Effector memory CD4-positive, alpha-beta T cell (primary cell): ENCODE measurements around the gene LCORL.

Experiments used
- DNase-seq, 3 donors: peaks; one replicate each; pipeline ENCODE4 v3.0.0-alpha.2; 2020
- H3K27ac ChIP-seq: 2 replicates; pipeline ENCODE4 v1.7.0; 2013; ENCODE audit warnings: mild to moderate bottlenecking, low read length, moderate library complexity; ENCODE audit not compliant: insufficient read depth, poor library complexity, severe bottlenecking
- H3K27me3 ChIP-seq: replicated peaks from 2 replicates; pipeline ENCODE4 v1.7.0; 2013; ENCODE audit warnings: mild to moderate bottlenecking, low read length; ENCODE audit not compliant: insufficient read depth, control insufficient read depth, poor library complexity, severe bottlenecking
- H3K36me3 ChIP-seq: 2 replicates; pipeline ENCODE4 v1.7.0; 2013; ENCODE audit warnings: mild to moderate bottlenecking, low read length, moderate library complexity; ENCODE audit not compliant: control insufficient read depth, insufficient read depth
- H3K4me1 ChIP-seq: 2 replicates; pipeline ENCODE4 v1.7.0; 2013; ENCODE audit warnings: low read length, mild to moderate bottlenecking; ENCODE audit not compliant: control insufficient read depth, insufficient read depth, poor library complexity, severe bottlenecking
- H3K4me3 ChIP-seq: 2 replicates; pipeline ENCODE4 v1.7.0; 2013; ENCODE audit warnings: low read length, low read depth, mild to moderate bottlenecking; ENCODE audit not compliant: insufficient read depth, poor library complexity, severe bottlenecking
- H3K9me3 ChIP-seq: 2 replicates; pipeline ENCODE4 v1.7.0; 2013; ENCODE audit warnings: mild to moderate bottlenecking, low read length, moderate library complexity; ENCODE audit not compliant: control insufficient read depth

LCORL gene

DNA sequence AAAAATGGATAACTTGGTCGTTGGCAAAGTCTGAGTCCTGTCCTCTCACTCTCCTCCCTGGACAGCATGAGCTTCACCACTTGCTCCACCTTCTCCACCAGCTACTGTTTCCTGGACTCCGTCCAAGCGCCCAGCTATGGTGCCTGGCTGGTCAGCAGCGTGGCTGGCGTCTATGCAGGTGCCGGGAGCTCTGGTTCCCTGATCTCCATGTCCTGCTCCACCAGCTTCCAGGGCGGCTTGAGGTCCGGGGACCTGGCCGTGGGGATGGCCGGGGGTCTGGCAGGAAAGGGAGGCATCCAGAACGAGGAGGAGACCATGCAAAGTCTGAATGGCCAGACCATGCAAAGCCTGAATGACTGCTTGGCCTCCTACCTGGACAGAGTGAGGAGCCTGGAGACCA is 109.9 kb downstream of the LCORL start:
- DNase-seq, result no peak
- Histone ChIP-seq H3K36me3 (no peaks in the 10 kb centered on the region), H3K9me3 (no peaks in the 10 kb centered on the region), H3K27ac (no peak overlapping the region), H3K27me3 (no peaks in the 10 kb centered on the region), H3K4me1 (no peaks in the 10 kb centered on the region), H3K4me3 (no peak overlapping the region)

DNA sequence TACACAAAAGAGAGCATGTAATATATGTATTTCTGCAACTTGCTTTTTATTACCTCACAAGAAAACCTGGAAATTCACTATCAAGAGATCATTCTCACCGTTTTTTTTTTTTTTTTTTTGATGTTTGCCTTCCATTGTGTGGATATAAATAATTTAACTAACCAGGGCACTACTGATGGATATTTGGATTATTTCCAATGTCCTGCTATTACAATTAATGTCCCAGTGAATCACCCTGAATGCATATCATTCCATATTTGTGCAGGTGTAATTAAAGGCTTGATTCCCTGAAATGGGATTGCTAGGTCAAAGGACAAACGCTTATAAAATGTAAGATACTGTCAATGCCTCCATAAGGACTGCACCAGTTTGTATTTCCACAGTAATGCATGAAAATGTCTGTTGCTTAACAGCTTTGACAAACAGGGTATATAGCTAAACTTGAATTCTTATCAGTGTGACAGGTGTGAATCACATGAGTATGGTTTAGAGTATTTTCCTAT is 123.0 kb downstream of the LCORL start:
- DNase-seq, result no peak
- no peaks in the 10 kb centered on the region for H3K36me3 ChIP-seq
- no peaks in the 10 kb centered on the region for H3K4me1 ChIP-seq
- no peaks in the 10 kb centered on the region for H3K9me3 ChIP-seq
- H3K4me3 ChIP-seq, result no peak overlapping the region
- H3K27ac ChIP-seq, result no peak overlapping the region
- H3K27me3 ChIP-seq, result no peaks in the 10 kb centered on the region

DNA sequence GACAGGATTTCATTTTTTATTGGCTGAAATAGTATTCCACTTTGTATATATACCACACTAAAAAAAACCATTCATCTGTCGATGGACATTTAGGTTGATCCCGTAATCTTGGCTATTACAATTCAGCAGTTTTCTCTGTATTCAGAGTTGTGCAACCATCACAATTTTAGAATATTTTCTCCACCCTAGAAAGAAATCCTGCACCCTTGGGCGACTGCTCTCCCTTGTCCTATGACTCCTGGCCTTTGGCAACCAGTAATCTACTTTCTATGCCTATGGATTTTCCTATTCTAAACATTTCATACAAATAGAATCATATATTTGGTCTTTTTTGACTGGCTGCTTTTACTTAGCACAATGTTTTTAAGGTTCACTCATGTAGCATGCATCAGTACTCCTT is 126.1 kb downstream of the LCORL start:
- Histone ChIP-seq H3K9me3 (no peaks in the 10 kb centered on the region), H3K27ac (no peak overlapping the region), H3K27me3 (no peaks in the 10 kb centered on the region), H3K4me1 (no peaks in the 10 kb centered on the region), H3K36me3 (no peaks in the 10 kb centered on the region), H3K4me3 (no peak overlapping the region)
- DNase-seq, result no peak

DNA sequence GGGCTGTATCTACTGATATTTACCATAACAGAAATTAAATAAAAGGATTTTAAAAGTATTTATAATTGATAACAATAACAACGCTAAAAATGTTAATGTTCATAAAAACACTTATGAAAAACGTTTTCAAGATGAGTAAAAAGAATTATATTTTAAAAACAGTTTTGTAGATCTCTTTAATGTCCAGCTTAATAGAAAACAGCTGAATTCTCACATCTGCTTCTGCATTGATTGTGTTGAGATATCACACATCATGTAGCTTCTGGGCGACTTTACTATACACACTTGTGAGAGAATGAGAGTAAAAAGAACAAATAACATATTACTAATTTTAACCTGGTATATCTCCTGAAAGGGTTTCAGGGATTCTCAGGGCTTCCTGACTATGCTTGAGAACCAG is 127.1 kb downstream of the LCORL start:
- H3K4me1 ChIP-seq, result no peaks in the 10 kb centered on the region
- no peak for DNase-seq
- no peaks in the 10 kb centered on the region for H3K9me3 ChIP-seq
- H3K27me3 ChIP-seq, result no peaks in the 10 kb centered on the region
- H3K4me3 ChIP-seq, result no peak overlapping the region
- H3K36me3 ChIP-seq, result no peaks in the 10 kb centered on the region
- no peak overlapping the region for H3K27ac ChIP-seq

DNA sequence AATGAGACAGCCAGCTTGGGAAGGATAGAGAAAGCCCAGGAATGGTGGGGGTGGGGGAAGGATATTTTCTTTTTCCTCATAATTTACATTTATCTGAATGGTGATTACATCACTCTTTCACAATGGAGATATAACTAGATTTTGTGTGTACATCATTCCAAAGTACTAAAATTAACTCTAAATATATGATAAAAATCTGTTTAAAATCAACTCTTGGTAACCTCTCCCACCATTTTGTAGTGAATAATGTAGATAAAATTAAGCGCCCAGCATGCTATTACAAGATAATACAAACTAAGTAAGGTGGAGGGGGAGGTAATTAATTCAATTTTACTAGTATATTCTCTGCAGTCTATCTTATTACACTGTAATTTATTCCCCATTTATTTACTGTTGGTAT is 131.9 kb downstream of the LCORL start:
- H3K4me1 ChIP-seq, result no peaks in the 10 kb centered on the region
- no peak overlapping the region for H3K4me3 ChIP-seq
- no peak overlapping the region for H3K27ac ChIP-seq
- DNase-seq, result no peak
- H3K36me3 ChIP-seq, result no peaks in the 10 kb centered on the region
- H3K27me3 ChIP-seq, result no peaks in the 10 kb centered on the region
- no peaks in the 10 kb centered on the region for H3K9me3 ChIP-seq

DNA sequence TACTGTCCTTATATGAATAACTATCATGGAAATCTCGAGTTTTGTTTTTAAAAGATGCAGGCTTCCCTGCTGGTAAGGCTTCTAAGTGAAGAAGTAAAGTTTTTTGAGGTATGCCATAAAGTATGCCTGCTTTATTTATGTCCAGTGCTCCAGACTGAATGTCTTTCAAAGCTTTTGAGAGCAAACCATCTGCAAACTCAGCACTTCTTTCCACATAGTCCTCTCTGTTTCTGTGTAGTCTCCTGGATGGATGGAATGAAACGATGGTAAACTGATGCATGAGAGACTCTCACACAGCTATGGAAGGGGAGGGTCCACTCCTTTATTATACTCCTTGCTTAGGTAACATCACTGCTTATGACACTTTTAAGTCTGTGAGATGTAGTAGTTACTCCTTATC is 137.0 kb downstream of the LCORL start:
- Histone ChIP-seq H3K27ac (no peak overlapping the region), H3K4me1 (no peaks in the 10 kb centered on the region), H3K36me3 (no peaks in the 10 kb centered on the region), H3K27me3 (no peaks in the 10 kb centered on the region), H3K9me3 (no peaks in the 10 kb centered on the region), H3K4me3 (no peak overlapping the region)
- no peak for DNase-seq

DNA sequence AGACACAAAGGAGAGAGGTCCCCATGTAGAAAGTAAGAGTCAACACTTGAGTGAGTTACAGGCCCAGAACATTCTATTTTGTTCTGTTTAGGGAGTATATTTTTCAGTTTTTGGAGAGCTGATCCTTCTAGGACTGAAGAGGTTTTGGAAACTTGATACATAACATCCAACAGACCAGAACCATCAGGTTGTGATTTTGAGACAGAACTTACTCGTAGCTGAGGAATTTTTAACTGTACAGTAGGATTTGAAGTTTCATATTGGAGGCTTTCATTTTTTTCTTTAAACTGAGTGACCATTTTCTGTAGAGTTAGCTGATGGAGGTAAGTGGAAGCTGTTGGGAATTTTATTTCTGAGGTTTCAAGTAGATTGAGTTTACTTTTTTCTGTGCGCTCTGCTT is 137.5 kb downstream of the LCORL start:
- H3K4me3 ChIP-seq, result no peak overlapping the region
- H3K36me3 ChIP-seq, result no peaks in the 10 kb centered on the region
- DNase-seq, result no peak
- H3K27ac ChIP-seq, result no peak overlapping the region
- no peaks in the 10 kb centered on the region for H3K9me3 ChIP-seq
- no peaks in the 10 kb centered on the region for H3K4me1 ChIP-seq
- no peaks in the 10 kb centered on the region for H3K27me3 ChIP-seq

DNA sequence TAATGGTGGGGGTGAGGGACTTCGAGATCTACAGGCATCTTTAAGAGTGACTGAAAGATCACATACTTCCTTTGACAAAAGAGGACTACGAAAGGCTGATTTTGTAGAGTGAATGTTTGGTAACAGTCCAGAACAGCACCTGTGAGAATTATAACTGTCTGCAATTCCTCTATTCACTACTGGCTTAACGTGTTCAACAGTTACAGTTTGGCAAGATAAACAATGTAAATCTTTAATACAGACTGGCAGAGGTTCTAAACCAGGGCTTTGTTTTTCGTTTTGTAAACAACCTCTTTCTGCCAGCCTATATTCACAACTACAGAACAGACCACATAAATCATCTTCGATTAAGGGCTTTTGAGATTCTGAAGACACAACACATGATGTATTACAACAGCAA is 143.9 kb downstream of the LCORL start:
- no peaks in the 10 kb centered on the region for H3K36me3 ChIP-seq
- H3K4me1 ChIP-seq, result no peaks in the 10 kb centered on the region
- no peak overlapping the region for H3K4me3 ChIP-seq
- no peak overlapping the region for H3K27ac ChIP-seq
- no peaks in the 10 kb centered on the region for H3K27me3 ChIP-seq
- H3K9me3 ChIP-seq, result no peaks in the 10 kb centered on the region
- no peak for DNase-seq

DNA sequence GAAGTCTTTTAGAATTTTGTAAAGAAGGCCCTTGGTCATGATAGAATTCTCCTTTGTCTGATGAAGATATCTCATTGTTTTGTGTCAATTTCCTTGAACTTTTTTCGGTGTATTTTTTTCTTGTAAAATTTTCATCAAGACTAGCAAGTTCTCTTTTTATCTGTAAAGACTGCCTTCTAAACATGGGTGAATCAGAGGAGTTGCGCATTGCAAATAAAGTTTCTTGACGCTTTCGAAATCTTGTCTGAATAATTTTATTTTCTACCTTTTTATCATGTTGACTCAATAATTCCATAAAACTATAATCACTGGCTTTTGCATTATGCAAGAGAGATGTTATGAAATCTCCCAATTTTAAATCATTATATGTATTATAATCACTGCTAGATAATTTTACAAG is 144.6 kb downstream of the LCORL start:
- H3K27me3 ChIP-seq, result no peaks in the 10 kb centered on the region
- no peaks in the 10 kb centered on the region for H3K36me3 ChIP-seq
- no peaks in the 10 kb centered on the region for H3K9me3 ChIP-seq
- no peaks in the 10 kb centered on the region for H3K4me1 ChIP-seq
- no peak overlapping the region for H3K4me3 ChIP-seq
- no peak for DNase-seq
- no peak overlapping the region for H3K27ac ChIP-seq

DNA sequence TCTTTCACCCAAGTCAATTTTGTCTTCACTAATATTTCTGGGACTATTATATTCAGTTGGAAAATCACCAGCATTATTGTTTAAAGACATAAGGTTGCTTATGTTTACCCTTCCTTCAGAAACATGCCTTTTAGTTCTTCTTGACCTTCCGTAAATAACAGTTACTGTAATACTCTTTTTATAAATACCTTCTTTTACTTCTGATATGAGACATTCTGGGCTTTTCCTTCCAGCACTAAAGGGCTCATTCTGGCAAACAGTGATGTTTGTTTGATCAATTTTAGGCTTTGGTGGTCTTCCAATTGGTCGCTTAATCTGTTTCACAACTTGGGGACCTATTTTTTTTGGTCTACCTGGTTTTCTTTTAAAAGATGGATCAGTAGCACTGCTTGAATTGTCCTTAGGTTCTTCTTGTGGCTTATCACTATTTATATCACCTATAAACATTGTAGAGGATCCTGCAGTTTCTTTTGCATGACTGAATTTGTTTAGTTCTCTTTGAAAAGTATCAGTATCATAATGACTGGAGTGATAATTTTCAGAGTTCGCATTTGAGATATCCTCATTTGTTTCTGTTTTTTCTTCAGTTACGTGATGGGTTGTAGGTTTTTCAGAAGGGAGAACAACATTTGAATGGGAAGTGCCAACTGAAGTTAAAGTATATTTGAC is 146.0 kb downstream of the LCORL start:
- H3K4me3 ChIP-seq, result no peak overlapping the region
- H3K36me3 ChIP-seq, result no peaks in the 10 kb centered on the region
- no peaks in the 10 kb centered on the region for H3K27me3 ChIP-seq
- H3K4me1 ChIP-seq, result no peaks in the 10 kb centered on the region
- no peaks in the 10 kb centered on the region for H3K9me3 ChIP-seq
- no peak for DNase-seq
- no peak overlapping the region for H3K27ac ChIP-seq
